NCI-H2107 (cell line): ENCODE measurements around the gene OR2F2.

Source experiments
- DNase-seq: peaks from one replicate; lab custom pipeline; 2025; lab: John Stamatoyannopoulos, UW

The OR2F2 gene, protein sequence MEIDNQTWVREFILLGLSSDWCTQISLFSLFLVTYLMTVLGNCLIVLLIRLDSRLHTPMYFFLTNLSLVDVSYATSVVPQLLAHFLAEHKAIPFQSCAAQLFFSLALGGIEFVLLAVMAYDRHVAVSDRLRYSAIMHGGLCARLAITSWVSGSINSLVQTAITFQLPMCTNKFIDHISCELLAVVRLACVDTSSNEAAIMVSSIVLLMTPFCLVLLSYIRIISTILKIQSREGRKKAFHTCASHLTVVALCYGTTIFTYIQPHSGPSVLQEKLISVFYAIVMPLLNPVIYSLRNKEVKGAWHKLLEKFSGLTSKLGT

DNA sequence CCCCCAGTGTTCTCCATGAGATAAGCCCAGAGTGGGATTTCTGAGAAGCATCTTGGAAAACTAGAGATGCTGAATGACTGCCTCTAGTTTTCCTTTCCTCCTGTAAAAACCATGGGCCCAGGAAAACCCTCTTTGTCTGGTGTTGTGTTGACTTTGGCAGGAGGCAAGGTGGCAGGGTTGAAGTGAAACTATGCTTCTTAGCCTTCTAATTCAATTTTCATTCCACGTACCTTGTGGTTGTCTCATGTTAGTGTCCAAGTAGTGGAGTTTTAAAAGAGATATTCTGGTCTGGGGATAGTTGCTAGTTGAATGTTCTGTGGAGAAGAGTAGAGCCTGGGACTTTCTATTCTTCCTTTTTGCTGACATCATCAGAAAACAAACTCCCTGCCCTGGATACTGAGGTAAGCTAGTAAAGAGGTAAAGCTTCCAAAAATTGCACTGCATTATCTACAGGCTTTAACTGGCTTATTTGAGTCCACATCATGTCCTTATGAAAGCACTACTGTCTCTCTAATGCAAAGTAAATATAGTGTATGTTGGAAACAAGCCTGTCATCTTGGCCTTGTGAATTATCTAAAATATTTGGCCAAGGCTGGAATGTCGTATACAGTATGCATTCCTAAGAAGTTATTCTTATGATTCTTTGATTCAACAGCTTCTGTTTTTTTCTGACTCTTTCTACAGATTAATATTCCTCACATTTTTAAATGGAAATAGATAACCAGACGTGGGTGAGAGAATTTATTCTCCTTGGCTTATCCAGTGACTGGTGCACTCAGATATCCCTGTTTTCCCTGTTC lies at the start of gene OR2F2:
OR2F2 (plus strand) TSS at position 708 of the 800 bp plus-strand sequence; CDS start at position 708, 0 bp downstream.
- no peak for DNase-seq

DNA sequence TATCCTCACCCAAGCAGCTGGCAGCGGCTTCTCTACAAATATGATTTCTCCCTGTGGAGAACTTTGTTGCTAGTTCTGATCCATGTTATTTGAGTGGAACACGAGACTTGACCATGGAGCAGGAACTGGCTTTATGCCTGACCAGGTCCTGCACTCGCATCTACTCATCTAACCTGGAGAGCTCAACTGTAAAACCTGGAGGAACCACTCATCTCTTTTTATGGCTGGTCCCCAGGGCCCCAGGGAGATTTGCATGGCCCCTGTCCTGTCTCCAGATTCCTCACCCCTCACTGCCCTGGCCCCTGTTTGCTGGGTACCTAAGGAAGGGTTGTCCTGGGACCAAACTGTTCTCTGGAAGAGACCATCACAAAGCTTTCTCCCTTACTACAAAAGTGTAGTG lies 49.1 kb upstream of the OR2F2 start:
- DNase-seq, result no peak

- DNase-seq, result no peak
Measured at GRCh38 chr7:143886826-143887477, 48.1 kb upstream of the OR2F2 start.

DNA sequence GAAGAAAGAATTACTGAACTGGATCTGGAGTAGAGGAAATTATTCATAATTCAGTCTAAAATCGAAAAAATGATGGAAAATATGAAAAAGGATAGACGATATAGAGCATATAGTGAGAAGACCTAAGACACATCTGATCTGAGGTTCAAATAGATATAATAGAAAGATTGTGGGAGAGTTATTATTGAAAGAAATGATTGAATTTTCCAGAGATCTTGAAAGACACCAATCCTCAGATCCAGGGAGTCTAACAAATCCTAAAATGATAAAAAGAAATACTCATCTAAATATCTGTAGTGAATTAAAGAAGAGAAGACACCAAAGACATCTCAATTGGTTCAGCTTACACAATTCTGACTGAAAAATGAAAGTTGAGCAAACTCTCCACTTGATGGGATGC lies 46.0 kb upstream of the OR2F2 start:
- DNase-seq, result no peak

DNA sequence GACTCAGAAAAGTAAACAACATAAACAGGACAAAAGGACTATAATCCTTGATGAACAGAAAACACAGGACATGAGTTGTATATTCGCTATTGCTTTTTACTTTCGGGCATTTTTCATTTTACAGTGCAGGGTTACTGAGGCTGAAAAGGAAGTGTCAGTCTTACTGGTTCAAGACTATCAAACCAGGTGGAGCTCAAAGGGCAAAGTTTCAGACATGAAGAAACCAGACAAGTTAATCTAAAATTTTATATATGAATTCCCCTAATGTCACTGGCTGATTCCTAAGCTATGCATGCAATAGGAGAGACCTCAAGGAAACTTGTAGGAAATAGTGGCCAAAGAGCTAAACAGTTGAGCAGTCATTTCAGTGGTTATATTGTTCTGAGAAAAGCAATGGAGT lies 44.5 kb upstream of the OR2F2 start:
- DNase-seq, result no peak

DNA sequence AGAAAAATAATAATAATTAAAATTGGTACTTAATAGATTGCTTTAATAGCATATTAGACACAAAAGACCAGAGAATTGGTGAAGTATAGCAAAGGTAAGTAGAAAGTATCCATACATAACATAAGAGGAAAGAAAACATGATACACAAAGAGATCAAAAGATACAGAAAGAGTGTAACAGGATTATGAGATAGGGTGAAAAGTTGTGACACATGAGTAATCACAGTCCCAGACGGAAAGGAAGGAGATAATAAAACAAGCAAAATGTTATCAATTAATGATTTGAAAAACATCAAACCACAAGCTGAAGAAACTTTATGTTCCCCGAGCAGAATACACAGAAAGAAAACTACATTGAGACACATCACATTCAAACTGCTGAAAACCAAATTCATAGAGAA lies 43.6 kb upstream of the OR2F2 start:
- no peak for DNase-seq

- DNase-seq, result no peak
Measured at GRCh38 chr7:143892527-143893300, 42.3 kb upstream of the OR2F2 start.

DNA sequence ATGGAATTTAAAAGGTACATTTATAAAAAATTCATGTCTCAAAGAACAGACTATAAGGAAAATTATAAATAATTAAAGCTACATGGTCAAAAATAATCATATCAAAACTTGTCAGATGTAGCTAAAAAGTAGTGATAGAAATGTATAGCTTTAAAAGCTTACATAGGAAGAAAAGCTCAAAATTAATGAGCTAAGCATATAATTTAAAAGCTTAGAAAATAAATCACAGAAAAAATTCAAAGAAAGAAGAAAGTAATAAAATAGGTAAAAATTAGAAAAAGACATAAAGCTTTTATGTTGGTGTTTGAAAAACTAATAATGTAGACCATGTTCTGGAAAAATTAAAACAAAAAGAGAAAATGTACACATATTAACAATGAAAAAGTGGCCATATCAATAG lies 38.4 kb upstream of the OR2F2 start:
- DNase-seq, result no peak

DNA sequence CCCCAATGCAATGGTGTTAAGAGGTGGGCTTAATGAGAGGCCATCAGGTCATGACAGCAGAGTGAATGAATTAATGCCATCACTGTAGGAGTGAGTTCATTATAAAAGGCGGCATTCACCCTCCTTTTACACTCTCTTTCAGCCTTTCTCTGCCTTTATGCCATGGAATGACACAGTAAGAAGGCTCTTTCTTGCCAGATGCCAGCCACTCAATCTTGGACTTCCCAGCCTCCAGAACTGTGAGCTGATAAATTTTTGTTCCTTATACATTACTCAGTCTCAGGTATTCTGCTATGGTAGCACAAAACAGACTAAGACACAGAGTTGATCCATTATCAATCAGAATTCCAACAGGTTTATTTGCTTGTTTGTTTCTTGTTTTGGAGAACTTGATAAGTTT lies 36.2 kb upstream of the OR2F2 start:
- no peak for DNase-seq

DNA sequence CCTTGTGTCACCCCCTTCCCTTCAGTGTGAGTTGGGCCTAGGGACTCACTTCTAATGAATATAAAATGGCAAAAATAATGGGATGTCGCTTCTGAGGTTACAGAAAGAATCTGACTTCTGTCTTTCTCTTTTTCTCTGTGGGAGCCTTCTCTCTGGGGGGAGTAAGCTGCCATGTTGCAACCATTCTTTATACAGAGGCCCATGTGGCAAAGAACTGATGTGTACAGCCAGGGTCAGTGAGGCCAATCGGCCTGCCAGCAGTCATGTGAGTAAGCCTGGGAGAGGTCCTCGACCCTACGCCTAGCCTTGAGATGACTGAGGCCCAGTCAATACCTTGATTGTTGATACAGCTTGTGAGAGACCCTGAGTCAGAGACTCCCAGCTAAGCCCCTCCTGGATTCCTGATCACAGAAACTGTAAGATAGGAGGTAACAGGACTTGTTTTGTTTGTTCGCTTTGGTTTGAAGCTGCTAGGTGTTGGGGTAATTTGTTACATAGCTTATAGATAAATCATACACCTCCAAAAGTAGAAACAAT lies 34.7 kb upstream of the OR2F2 start:
- DNase-seq, result no peak

DNA sequence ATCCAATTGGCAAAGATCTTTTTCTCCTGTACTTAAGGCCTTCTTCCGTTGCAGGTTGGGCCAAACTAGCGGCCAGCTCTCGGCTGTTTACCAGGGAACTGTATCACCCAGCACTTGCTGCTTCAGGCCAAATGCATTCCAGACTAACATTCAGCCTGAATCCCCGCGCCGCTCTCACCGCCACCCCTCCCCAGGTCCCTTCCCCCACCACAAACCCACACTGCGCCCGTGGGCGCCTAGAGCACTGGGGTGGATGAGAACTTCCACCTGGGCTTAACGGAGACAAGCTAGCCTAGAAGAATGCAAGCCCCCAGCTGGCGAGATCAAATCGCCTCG lies 33.7 kb upstream of the OR2F2 start:
- no peak for DNase-seq

- peak; percentile 97 for DNase-seq
Measured at GRCh38 chr7:143901668-143902331, 33.2 kb upstream of the OR2F2 start, which contains the start of gene TCAF1. TCAF1 (minus strand) TSS chr7:143902176; CDS start chr7:143876608, 25,568 bp downstream.

- DNase-seq, result no peak
Measured at GRCh38 chr7:143902332-143902899, 32.6 kb upstream of the OR2F2 start.

GRCh38 chr7:143905509-143905908 lies 29.5 kb upstream of the OR2F2 start:
- DNase-seq, result no peak

DNA sequence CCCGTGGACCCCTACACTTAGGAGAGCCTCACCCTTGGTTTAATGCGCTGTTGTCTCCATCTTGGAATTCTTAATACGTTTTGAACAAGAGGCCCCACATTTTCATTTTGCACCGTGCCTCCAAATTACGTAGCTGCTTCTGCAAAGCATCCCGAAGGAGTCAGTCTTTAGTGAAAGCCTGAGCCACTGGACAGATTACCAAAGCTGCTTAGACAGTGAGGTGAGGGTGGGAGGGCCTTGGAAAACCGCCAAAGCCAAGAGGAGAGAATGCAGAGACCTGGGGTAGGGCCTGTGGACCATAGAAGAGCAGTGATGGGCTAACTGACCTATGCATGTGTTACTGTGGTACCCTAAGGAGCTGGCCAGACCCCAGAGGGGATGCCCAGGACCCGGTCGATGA lies 28.9 kb upstream of the OR2F2 start:
- no peak for DNase-seq

- DNase-seq, result no peak
Measured at GRCh38 chr7:143906895-143907294, 28.1 kb upstream of the OR2F2 start.

DNA sequence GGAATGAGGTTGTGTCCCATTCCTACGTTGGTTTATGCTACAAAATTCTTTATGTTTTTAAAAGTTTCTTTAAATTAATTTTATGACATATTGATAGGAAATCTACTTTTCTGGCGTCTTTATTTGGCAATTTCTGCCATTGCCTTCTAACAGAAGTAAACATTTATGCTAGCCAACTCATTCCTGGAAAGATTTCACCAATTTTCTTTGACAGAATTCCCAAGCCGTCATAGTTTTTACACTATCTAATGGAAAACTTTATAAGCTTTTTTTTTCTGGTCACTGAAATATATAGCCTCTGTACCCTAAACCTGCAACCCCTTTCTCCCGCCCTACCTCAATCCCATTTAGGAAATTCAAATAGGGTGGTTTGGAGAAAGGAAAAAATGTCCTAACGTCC lies 26.9 kb upstream of the OR2F2 start:
- no peak for DNase-seq

GRCh38 chr7:143909863-143910262 lies 25.2 kb upstream of the OR2F2 start:
- no peak for DNase-seq

GRCh38 chr7:143910473-143911248 lies 24.4 kb upstream of the OR2F2 start:
- no peak for DNase-seq

- DNase-seq, result no peak
Measured at GRCh38 chr7:143913945-143914615, 21.0 kb upstream of the OR2F2 start.
